Measurements from ENCODE around the gene POC1A.

The POC1A gene

DNA sequence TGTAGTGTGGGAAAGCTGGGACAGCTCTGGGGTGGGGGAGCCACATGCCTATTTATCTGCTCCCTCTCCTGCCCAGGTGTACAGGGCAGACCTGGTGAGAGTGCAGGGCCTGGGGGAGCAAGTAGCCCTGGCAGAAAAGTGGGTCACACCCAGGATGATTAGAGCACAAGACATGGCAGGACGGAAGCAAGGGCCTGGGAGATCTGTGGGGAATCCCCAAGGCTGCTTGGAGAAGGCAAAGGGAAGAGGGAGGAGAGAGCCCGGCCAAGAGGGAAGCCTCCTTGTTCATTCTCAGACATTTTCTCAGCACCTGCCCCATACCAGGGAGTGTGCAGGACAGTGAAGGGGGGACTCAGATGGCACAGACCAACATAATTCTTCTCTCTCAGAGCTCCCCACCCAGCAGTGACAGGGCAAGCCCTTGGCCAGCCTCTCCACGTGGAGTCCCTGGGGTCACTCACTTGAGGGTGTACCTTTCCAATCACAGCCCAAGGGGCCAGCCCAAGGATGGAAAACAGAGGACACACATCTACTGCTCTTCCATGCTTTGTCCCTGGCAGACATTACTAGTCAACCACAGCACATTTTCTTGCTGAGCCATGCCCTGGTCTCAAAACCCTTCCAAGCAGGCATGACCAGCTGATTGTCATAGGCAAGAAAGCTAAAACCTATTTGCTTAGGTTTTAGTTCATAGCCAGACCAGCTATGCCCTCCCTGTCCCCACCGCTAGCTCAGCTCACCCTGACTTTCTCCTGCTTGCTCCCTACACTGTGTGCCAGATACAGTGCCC is 92.9 kb downstream of the POC1A start:
- no peak for DNase-seq (ENCODE audit: low spot score)
- TF ChIP-seq CTCF (IDR thresholded peaks at IDR 0.05; ENCODE audit: extremely low read depth, insufficient read depth, missing control alignments): no peak
- in situ Hi-C loops (cut with MboI; ENCODE audit: low pct_unique_long_range_greater_than_20kb, low sequenced_read_pairs, unreplicated experiment): no loop called here

- no peak for TF ChIP-seq CTCF (IDR thresholded peaks at IDR 0.05; ENCODE audit: extremely low read depth, insufficient read depth, missing control alignments)
- no peak for DNase-seq (ENCODE audit: low spot score)
- in situ Hi-C loops (cut with MboI; ENCODE audit: low pct_unique_long_range_greater_than_20kb, low sequenced_read_pairs, unreplicated experiment): no loop called here
These were observed 94.4 kb downstream of the POC1A start for GRCh38 chr3:52059781-52060180.

DNA sequence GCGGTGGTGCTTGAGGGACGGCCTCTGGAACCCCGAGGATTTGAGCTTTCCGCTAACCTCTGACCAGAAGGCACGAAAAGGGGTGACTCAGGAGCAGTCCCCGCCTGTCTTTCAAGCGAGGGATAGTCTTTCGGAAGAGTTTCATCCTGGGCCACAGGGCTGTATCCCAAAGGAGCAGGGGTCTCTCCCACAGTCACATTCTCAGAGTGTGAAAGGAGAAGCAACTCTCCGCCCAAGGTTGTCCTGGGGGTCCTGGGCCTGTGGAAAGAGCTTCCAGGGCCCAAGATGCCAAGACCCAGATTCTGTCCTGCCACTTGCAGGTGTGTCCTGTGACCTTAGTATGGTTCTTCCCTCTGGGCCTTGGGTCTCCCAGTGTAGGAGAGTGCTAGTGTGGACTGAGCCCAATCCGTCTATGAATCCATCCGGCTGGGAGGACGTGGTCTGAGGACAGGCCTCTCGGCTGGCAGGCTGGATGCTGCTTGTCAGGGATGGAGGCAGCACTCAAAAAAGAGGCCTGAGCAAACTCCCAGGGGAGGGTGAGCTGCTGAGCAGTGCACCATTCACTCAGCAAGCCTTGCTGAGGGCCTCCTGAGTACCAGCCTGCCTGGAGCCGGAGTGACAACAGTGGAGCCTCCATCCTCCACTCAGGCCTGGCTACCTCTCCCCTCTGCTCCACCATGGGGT is 96.3 kb downstream of the POC1A start:
- no peak for TF ChIP-seq CTCF (IDR thresholded peaks at IDR 0.05; ENCODE audit: extremely low read depth, insufficient read depth, missing control alignments)
- DNase-seq (ENCODE audit: low spot score): no peak
- in situ Hi-C loops (cut with MboI; ENCODE audit: low pct_unique_long_range_greater_than_20kb, low sequenced_read_pairs, unreplicated experiment): no loop called here

DNA sequence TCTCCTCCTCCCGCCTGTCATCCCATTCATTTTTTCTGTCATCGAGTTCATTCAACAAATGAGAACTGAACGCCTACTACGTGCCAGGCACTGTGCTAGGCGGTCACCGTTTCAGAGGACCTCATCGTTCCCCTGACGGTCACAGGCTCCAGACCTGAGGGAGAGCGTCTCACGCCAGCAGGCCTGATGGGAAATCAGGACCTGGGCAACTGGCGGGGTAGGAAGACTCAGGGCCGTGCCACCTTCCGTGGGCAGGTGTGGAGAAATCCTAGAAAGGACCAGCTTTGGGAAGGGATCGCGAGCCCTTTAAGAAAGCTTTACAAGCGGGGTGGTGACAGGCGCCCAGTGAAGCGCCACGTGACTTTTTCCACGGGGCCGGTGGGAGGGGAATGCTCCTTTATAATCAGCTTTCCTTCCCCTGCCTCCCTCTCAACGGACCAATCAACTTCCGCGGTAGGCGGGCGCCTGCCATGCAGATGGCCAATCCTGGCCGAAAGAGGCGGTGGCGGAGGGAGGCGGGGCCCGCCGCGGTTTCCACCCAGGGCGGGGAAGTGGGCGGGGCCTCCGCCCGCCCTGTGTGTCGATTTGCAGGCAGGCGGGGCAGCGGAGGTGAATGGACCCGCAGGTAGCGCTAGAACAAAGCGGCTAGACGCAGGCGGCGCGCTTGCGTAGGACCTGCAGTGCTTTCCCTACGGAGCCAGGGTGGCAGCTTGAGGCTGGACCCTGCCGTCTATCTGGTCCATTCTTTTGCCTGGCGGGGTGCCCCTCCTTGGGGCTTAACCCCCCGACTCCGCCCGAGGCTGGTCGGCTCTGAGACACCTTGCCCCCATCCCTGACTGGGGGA is 97.0 kb downstream of the POC1A start:
- peak; percentile 99 for DNase-seq (ENCODE audit: low spot score)
- in situ Hi-C loops (cut with MboI; ENCODE audit: low pct_unique_long_range_greater_than_20kb, low sequenced_read_pairs, unreplicated experiment): no loop called here
- peak; percentile 21 for TF ChIP-seq CTCF (IDR thresholded peaks at IDR 0.05; ENCODE audit: extremely low read depth, insufficient read depth, missing control alignments)

DNA sequence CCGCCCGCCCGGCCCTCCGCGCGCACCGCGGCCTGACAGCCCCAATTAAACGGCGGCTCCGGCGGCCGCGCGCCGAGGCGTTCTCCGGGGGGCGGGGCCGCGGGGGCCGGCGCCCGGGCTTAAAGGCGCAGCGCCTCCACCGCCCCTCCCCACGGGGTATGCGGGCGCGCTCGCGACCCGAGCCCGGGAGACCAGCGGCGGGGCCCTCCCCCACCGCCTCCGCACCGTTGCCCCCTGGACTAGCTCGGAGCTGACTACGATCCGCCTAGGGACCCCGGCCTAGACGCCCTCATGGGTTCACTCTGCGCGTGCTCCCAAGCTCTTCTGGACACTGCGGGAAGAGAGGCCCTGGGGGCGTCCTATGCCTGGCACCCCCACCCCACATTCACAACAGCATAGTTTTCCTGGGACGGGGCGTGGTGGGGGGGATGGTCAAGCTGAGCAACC is 97.7 kb downstream of the POC1A start, which contains the start of gene DUSP7:
Gene DUSP7, minus strand, starts transcription at position 51 of the 447 bp plus-strand sequence. CDS start 205 bp downstream, outside the sequence.
- peak; percentile 88 for DNase-seq (ENCODE audit: low spot score)
- in situ Hi-C loops (cut with MboI; ENCODE audit: low pct_unique_long_range_greater_than_20kb, low sequenced_read_pairs, unreplicated experiment): no loop called here
- TF ChIP-seq CTCF (IDR thresholded peaks at IDR 0.05; ENCODE audit: extremely low read depth, insufficient read depth, missing control alignments): no peak
